ENCODE measurements around the gene TNRC6B.

GRCh38 chr22:40313007-40313406, 135.3 kb downstream of the TNRC6B start:
- TF ChIP-seq CTCF (IDR thresholded peaks at IDR 0.05; ENCODE audit: poor library complexity) = no peak
- TF ChIP-seq EZH2 (IDR thresholded peaks at IDR 0.05; ENCODE audit: borderline replicate concordance) = no peak
